DMS53 treated with DMSO at 0.1 percent for 48 hours (cell line): ENCODE results near the gene C4orf36.

Experiments
- DNase-seq: peaks from one replicate; lab custom pipeline; 2025; ENCODE audit not compliant: unreplicated experiment; lab: John Stamatoyannopoulos, UW

The C4orf36 gene

GRCh38 chr4:86891762-86892635, at the start of gene C4orf36:
Gene C4orf36 (minus strand): TSS chr4:86892422. CDS start chr4:86891520, 902 bp downstream.
- peak; percentile 20 for DNase-seq

- DNase-seq = no peak
These were observed 48.8 kb upstream of the C4orf36 start for GRCh38 chr4:86940920-86941460.

GRCh38 chr4:86939729-86940575, 47.7 kb upstream of the C4orf36 start:
- no peak for DNase-seq

GRCh38 chr4:86938771-86939520, 46.7 kb upstream of the C4orf36 start:
- no peak for DNase-seq

- DNase-seq = peak; percentile 57
These were observed 43.9 kb upstream of the C4orf36 start for GRCh38 chr4:86935853-86936733.

- DNase-seq = no peak
These were observed 43.3 kb upstream of the C4orf36 start for GRCh38 chr4:86935566-86935852.

GRCh38 chr4:86934771-86935565, 42.7 kb upstream of the C4orf36 start, which contains the start of gene AFF1:
Gene AFF1 (plus strand): TSS chr4:86935011. CDS start chr4:86948534, 13,523 bp downstream.
- peak; percentile 83 for DNase-seq

- DNase-seq = no peak
These were observed 42.0 kb upstream of the C4orf36 start for GRCh38 chr4:86934147-86934770.

- DNase-seq = no peak
These were observed 36.4 kb upstream of the C4orf36 start for GRCh38 chr4:86928400-86929255.

- DNase-seq = peak; percentile 54
These were observed 35.7 kb upstream of the C4orf36 start for GRCh38 chr4:86927843-86928395.

- DNase-seq = no peak
These were observed 34.3 kb upstream of the C4orf36 start for GRCh38 chr4:86926435-86927086.

GRCh38 chr4:86924811-86925210, 32.6 kb upstream of the C4orf36 start:
- DNase-seq = no peak

GRCh38 chr4:86921608-86922252, 29.5 kb upstream of the C4orf36 start:
- DNase-seq = no peak

GRCh38 chr4:86919561-86920223, 27.5 kb upstream of the C4orf36 start:
- no peak for DNase-seq

GRCh38 chr4:86918539-86919072, 26.4 kb upstream of the C4orf36 start:
- no peak for DNase-seq
